Right atrium auricular region (tissue), 2 donors: Measurements from ENCODE around the gene POU2AF2. TPM values are rescaled to one million over a fixed set of nuclear protein-coding genes. Genes with fewer than 3 reads are reported as not detected.
"Not testable (repeated sequence)": the region's sequence is repeated elsewhere in the genome, so short reads cannot be mapped to it uniquely, and the experiment has no call there.

Experiments
- DNase-seq: peaks from one replicate; pipeline ENCODE4 v3.0.0-alpha.2; 2019; ENCODE audit warnings: low spot score
- H3K27ac ChIP-seq, 2 donors: fragments of 200-600 bp; sonication (generic); 1 replicate in 1 of 2; 2 replicates in 1 of 2; pipeline ENCODE4 v1.5.1; 2016 to 2019
- H3K27me3 ChIP-seq, 2 donors: fragments of 200-600 bp; sonication (generic); one replicate each; pipeline versions ENCODE4 v1.5.1 to v1.6.0; 2017 to 2019
- H3K36me3 ChIP-seq: fragments of 200-600 bp; sonication (generic); one replicate; pipeline ENCODE4 v1.5.1; 2016
- H3K4me1 ChIP-seq, 2 donors: fragments of 200-600 bp; sonication (generic); one replicate each; pipeline versions ENCODE4 v1.5.1 to v1.6.0; 2017 to 2019
- H3K4me3 ChIP-seq, 2 donors: fragments of 200-600 bp; sonication (generic); 1 replicate in 1 of 2; 2 replicates in 1 of 2; pipeline ENCODE4 v1.5.1; 2017 to 2019; ENCODE audit warnings: mild to moderate bottlenecking in 1 of 2, moderate library complexity in 1 of 2
- H3K9me3 ChIP-seq, 2 donors: fragments of 200-600 bp; sonication (generic); one replicate each; pipeline ENCODE4 v1.5.1; 2019
- CTCF ChIP-seq, 2 donors: fragments of 200-600 bp; sonication (generic); IDR thresholded peaks; one replicate each; pipeline ENCODE4 v1.5.1; 2019; ENCODE audit warnings: antibody characterized with exemption in 2 of 2
- total RNA-seq, 2 donors: library from RNA; depleted of rRNA; stranded (reverse); fragments of >200 nt; gene quantifications; one replicate each; pipeline ENCODE4 v1.1.0, GENCODE V29; 2016

Gene POU2AF2
- total RNA-seq, 2 donors from 2014 or later, result not detected

GRCh38 chr11:111282562-111283075 lies 37.1 kb downstream of the POU2AF2 start:
- no peaks in the 10 kb centered on the region for H3K9me3 ChIP-seq
- no peak for DNase-seq
- no peak for TF ChIP-seq CTCF (IDR thresholded peaks at IDR 0.05)
- peaks cover 0 to 6% of the 10 kb centered on the region in 2 donors for H3K4me1 ChIP-seq
- no peak overlapping the region for H3K4me3 ChIP-seq
- H3K27me3 ChIP-seq, result no peaks in the 10 kb centered on the region
- no peak overlapping the region for H3K27ac ChIP-seq
- H3K36me3 ChIP-seq, result no peaks in the 10 kb centered on the region

DNA sequence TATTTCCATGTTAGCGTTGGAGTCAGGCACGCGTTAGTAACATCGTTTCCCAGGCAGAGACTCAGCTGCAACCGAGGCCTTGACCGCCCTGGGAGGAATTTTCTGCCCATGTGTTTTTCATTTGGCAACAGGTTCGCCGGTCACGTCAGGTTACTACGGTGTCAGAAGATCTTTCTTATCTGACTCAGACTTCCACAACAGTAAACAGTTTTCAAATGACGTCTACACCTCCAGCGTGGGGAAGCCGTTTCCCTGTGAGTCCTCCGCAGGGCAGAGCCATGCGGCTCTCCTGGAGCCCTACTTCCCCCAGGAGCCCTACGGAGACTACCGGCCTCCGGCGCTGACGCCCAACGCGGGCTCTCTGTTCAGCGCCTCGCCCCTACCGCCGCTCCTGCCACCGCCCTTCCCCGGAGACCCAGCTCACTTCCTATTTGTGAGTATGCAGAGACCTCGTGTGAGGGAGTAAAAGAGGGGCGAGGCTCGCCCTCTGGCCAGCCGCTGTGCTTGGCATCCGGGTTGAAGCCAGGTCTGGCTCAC lies 38.5 kb downstream of the POU2AF2 start:
- Histone ChIP-seq H3K9me3 (no peaks in the 10 kb centered on the region), H3K4me1 (peaks cover 0 to 6% of the 10 kb centered on the region in 2 donors), H3K27ac (no peak overlapping the region), H3K27me3 (no peaks in the 10 kb centered on the region), H3K36me3 (no peaks in the 10 kb centered on the region), H3K4me3 (no peak overlapping the region)
- no peak for DNase-seq
- no peak for TF ChIP-seq CTCF (IDR thresholded peaks at IDR 0.05)

GRCh38 chr11:111285189-111286091 lies 39.9 kb downstream of the POU2AF2 start:
- no peak for TF ChIP-seq CTCF (IDR thresholded peaks at IDR 0.05)
- H3K27me3 ChIP-seq, result no peaks in the 10 kb centered on the region
- H3K36me3 ChIP-seq, result no peaks in the 10 kb centered on the region
- no peaks in the 10 kb centered on the region for H3K9me3 ChIP-seq
- DNase-seq, result no peak
- H3K27ac ChIP-seq, result no peak overlapping the region
- no peak overlapping the region for H3K4me3 ChIP-seq
- peaks cover 0 to 6% of the 10 kb centered on the region in 2 donors for H3K4me1 ChIP-seq

DNA sequence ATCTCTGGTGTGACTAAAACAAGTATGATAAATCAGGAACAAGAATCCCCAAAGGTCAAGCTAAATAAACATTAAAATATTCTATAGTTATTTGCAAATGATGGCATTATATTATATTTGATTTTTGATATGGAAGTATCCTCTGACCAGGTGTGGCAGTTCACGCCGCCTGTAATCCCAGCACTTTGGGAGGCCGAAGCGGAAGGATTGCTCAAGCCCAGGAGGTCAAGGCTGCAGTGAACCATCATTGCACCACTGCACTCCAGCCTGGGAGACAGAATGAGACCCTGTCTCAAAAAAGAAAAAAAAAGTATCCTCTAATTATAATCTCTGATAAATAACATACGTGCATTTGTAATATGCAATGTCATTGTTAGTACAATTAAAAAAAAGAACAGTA lies 46.2 kb downstream of the POU2AF2 start:
- no peaks in the 10 kb centered on the region for H3K9me3 ChIP-seq
- no peak overlapping the region for H3K27ac ChIP-seq
- no peak overlapping the region for H3K4me3 ChIP-seq
- no peaks in the 10 kb centered on the region for H3K27me3 ChIP-seq
- TF ChIP-seq CTCF (IDR thresholded peaks at IDR 0.05), result no peak
- no peaks in the 10 kb centered on the region for H3K36me3 ChIP-seq
- DNase-seq, result no peak
- H3K4me1 ChIP-seq, result no peaks in the 10 kb centered on the region

- H3K4me3 ChIP-seq, H3K27me3 ChIP-seq, H3K36me3 ChIP-seq, H3K27ac ChIP-seq, DNase-seq, H3K4me1 ChIP-seq, H3K9me3 ChIP-seq: not testable (repeated sequence)
These were observed 46.9 kb downstream of the POU2AF2 start for GRCh38 chr11:111292408-111292807.

DNA sequence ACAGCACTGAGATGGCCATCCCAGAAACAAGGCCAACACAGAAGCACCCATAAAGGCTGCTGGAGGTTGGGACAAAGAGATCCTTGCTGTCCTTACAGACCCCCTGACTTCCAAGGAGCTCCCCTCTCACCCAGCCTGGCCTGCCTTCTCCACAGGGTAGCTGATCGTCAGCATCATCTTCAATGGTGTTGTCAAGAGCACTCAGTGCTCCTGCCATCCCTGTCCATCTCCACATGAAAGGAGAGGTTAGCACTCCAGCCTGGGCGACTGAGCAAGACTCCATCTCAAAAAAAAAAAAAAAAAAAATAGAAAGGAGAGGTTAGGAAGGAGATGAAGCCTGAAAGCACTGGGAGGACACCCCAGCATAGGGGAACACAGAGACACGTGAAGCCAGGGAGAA lies 50.7 kb downstream of the POU2AF2 start:
- Histone ChIP-seq H3K4me3 (no peak overlapping the region), H3K9me3 (no peaks in the 10 kb centered on the region), H3K4me1 (peaks cover 0 to 18% of the 10 kb centered on the region in 2 donors), H3K36me3 (no peaks in the 10 kb centered on the region), H3K27ac (no peak overlapping the region), H3K27me3 (no peaks in the 10 kb centered on the region)
- no peak for DNase-seq
- TF ChIP-seq CTCF (IDR thresholded peaks at IDR 0.05), result no peak
